ENCODE data around the gene SYCE3.

The SYCE3 gene

DNA sequence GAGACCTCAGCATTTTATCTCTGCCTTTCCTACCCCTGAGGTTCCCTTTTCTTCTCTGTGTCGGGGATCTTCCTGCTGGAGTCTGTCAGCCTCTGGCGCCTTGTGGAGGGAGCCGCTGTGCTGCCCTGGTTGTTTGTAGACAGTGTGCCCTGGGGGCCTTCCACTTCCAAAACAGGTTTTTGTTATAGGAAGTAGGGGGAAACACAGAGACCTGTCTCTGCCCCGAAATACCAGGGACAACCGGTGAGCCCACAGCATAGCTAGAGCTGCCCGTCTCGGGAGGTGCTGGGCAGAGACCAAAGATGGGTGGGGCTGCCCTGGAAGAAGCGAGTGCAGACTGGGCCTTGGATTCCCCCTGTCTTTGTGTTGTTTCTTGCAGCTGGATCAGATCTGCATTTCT is 46.7 kb downstream of the SYCE3 start:
- Histone ChIP-seq H3K4me3 (ENCODE audit: low read depth in 1 of 5, low read length in 5 of 5) (no peak overlapping the region), H3K27me3 (ENCODE audit: control insufficient read depth in 5 of 5, insufficient read depth in 4 of 5, low read length in 5 of 5) (no peaks in the 10 kb centered on the region), H3K9ac (ENCODE audit: low read length in 5 of 5) (no peak overlapping the region), H3K4me1 (ENCODE audit: control insufficient read depth in 5 of 5, insufficient read depth in 5 of 5, low read length in 5 of 5) (no peaks in the 10 kb centered on the region), H3K27ac (ENCODE audit: low read depth, low read length) (no peak overlapping the region), H3K36me3 (ENCODE audit: control insufficient read depth in 5 of 5, insufficient read depth in 5 of 5, low read length in 5 of 5) (peaks cover 0 to 50% (median 42%) of the 10 kb centered on the region in 5 donors), H3K9me3 (ENCODE audit: control insufficient read depth in 5 of 5, low read length in 5 of 5) (no peaks in the 10 kb centered on the region)

DNA sequence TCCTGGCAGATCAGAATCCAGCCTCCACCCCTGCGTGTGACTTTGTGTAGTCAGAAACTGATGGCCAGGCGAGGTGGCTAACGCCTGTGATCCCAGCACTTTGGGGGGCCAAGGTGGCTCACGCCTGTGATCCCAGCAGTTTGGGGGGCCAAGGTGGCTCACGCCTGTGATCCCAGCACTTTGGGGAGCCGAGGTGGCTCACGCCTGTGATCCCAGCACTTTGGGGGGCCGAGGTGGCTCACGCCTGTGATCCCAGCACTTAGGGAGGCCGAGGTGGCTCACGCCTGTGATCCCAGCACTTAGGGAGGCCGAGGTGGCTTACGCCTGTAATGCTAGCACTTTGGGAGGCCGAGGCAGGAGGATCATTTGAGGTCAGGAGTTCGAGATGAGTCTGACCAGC is 49.5 kb downstream of the SYCE3 start:
- no peaks in the 10 kb centered on the region for H3K9me3 ChIP-seq (ENCODE audit: control insufficient read depth in 5 of 5, low read length in 5 of 5)
- no peaks in the 10 kb centered on the region for H3K27me3 ChIP-seq (ENCODE audit: control insufficient read depth in 5 of 5, insufficient read depth in 4 of 5, low read length in 5 of 5)
- H3K4me3 ChIP-seq (ENCODE audit: low read depth in 1 of 5, low read length in 5 of 5): no peak overlapping the region
- H3K27ac ChIP-seq (ENCODE audit: low read depth, low read length): no peak overlapping the region
- H3K9ac ChIP-seq (ENCODE audit: low read length in 5 of 5): no peak overlapping the region
- H3K36me3 ChIP-seq (ENCODE audit: control insufficient read depth in 5 of 5, insufficient read depth in 5 of 5, low read length in 5 of 5): peaks cover 0 to 30% (median 25%) of the 10 kb centered on the region in 5 donors
- peaks cover 0 to 14% (median 12%) of the 10 kb centered on the region in 5 donors for H3K4me1 ChIP-seq (ENCODE audit: control insufficient read depth in 5 of 5, insufficient read depth in 5 of 5, low read length in 5 of 5)

DNA sequence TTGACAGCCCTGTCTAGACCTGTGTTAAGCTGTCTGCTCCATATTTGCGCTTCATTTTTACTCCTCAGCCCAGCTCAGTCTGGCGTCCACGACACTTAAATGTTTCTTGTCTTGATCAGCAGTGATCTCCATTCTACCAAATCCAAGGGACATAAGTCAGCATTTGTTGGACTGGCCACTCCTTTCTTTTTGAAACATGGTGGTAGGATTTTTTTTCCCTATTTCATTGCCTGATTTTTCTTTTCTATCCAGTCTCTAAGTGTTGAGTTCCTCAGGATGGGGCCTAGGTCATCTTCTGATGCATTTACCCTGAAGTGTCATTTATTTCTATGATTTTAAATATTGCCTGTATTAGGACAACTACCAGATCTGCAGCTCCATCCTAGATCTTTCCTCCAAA is 53.8 kb downstream of the SYCE3 start:
- peaks cover 0 to 25% (median 18%) of the 10 kb centered on the region in 5 donors for H3K36me3 ChIP-seq (ENCODE audit: control insufficient read depth in 5 of 5, insufficient read depth in 5 of 5, low read length in 5 of 5)
- peak overlapping the region; percentile 88 for H3K27ac ChIP-seq (ENCODE audit: low read depth, low read length)
- no peaks in the 10 kb centered on the region for H3K9me3 ChIP-seq (ENCODE audit: control insufficient read depth in 5 of 5, low read length in 5 of 5)
- H3K27me3 ChIP-seq (ENCODE audit: control insufficient read depth in 5 of 5, insufficient read depth in 4 of 5, low read length in 5 of 5): no peaks in the 10 kb centered on the region
- peak overlapping the region; percentile 59 to 75 (median 65) for H3K9ac ChIP-seq (ENCODE audit: low read length in 5 of 5)
- peaks cover 0 to 29% (median 28%) of the 10 kb centered on the region in 5 donors for H3K4me1 ChIP-seq (ENCODE audit: control insufficient read depth in 5 of 5, insufficient read depth in 5 of 5, low read length in 5 of 5)
- peak overlapping the region; percentile 68 to 91 (median 83) for H3K4me3 ChIP-seq (ENCODE audit: low read depth in 1 of 5, low read length in 5 of 5)

DNA sequence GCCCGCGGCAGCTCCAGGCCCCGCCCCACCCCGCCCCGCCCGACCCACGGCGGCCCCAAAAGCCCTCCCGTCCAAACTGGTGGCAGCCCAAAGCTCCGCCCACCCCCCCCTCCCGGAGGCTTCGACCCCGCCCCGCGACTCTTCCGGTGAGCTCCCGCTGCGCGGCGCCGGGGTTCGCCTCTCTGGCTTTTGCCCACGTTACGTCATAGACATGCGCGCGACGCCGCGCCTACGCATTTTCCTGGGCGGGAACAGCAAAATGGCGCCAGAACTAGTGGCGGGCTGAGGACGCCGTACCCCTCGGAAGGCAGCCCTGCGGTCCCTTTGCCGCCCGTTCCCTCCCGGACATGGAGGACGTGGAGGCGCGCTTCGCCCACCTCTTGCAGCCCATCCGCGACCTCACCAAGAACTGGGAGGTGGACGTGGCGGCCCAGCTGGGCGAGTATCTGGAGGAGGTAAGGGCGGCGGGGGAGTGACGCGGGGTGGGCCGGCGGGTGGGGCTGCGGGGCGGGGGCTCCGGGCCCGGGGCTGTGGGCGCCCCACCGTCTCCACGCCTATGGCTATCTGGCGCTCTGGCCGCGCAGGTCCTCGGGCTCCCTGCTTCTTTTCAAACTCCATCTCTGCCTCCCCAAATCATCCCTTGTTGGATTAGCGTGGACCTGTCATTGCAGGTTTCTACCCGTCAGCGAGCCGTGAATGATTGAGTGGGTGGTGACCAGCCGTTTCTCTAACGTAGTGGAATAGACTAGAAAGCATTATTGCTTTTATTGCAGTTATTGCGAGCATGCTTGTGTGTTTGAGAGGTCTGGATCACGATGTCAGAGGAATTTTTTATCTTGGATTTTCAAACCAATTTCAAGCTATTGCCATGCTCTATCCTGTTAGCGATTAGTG is 54.5 kb downstream of the SYCE3 start, which contains the start of gene NCAPH2:
NCAPH2 (plus strand) TSS at position 234 of the 894 bp plus-strand sequence; CDS start at position 348, 114 bp downstream.
- H3K27me3 ChIP-seq (ENCODE audit: control insufficient read depth in 5 of 5, insufficient read depth in 4 of 5, low read length in 5 of 5): no peaks in the 10 kb centered on the region

DNA sequence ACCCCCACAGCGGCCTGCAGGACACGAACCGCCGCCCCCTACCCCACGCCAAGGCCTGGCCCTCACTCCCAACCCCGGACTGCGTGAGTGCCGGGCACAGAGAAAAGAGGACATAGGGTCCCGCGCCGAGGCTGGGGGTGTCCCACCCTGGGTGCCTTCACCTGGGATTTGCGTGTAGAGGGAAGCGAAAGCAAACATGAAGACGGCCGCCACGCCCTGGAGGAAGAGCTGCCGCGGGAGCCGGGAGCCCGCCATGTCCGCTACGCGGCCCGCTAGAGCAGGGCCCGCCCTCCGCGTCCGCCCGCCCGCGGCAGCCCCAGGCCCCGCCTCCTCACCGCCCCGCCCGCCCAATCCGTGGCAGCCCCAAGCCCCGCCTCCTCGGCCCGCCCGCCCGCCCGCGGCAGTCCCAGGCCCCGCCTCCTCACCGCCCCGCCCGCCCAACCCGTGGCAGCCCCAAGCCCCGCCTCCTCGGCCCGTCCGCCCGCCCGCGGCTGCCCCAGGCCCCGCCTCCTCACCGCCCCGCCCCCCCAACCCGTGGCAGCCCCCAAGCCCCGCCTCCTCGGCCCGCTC is 55.2 kb downstream of the SYCE3 start, which contains the start of gene LMF2:
LMF2 (minus strand) TSS at position 282 of the 570 bp plus-strand sequence; CDS start at position 255, 27 bp downstream.
- Histone ChIP-seq H3K4me3 (ENCODE audit: low read depth in 1 of 5, low read length in 5 of 5) (peak within 1 kb of the TSS; percentile 87 to 98 (median 94)), H3K9ac (ENCODE audit: low read length in 5 of 5) (peak within 1 kb of the TSS; percentile 77 to 99 (median 89)), H3K27ac (ENCODE audit: low read depth, low read length) (peak within 1 kb of the TSS; percentile 88), H3K36me3 (ENCODE audit: control insufficient read depth in 5 of 5, insufficient read depth in 5 of 5, low read length in 5 of 5) (peaks cover 0 to 37% (median 30%) of the 10 kb centered on the region in 5 donors), H3K27me3 (ENCODE audit: control insufficient read depth in 5 of 5, insufficient read depth in 4 of 5, low read length in 5 of 5) (no peaks in the 10 kb centered on the region), H3K4me1 (ENCODE audit: control insufficient read depth in 5 of 5, insufficient read depth in 5 of 5, low read length in 5 of 5) (peaks cover 0 to 29% (median 28%) of the 10 kb centered on the region in 5 donors), H3K9me3 (ENCODE audit: control insufficient read depth in 5 of 5, low read length in 5 of 5) (no peaks in the 10 kb centered on the region)

More for the DNA sequence above, 54.5 kb downstream of the SYCE3 start, which contains the start of gene NCAPH2:
- Histone ChIP-seq H3K4me1 (ENCODE audit: control insufficient read depth in 5 of 5, insufficient read depth in 5 of 5, low read length in 5 of 5) (peaks cover 0 to 29% (median 28%) of the 10 kb centered on the region in 5 donors), H3K9me3 (ENCODE audit: control insufficient read depth in 5 of 5, low read length in 5 of 5) (no peaks in the 10 kb centered on the region), H3K9ac (ENCODE audit: low read length in 5 of 5) (peak within 1 kb of the TSS; percentile 77 to 99 (median 89)), H3K36me3 (ENCODE audit: control insufficient read depth in 5 of 5, insufficient read depth in 5 of 5, low read length in 5 of 5) (peaks cover 0 to 30% (median 23%) of the 10 kb centered on the region in 5 donors), H3K4me3 (ENCODE audit: low read depth in 1 of 5, low read length in 5 of 5) (peak within 1 kb of the TSS; percentile 87 to 98 (median 94)), H3K27ac (ENCODE audit: low read depth, low read length) (peak within 1 kb of the TSS; percentile 88)

DNA sequence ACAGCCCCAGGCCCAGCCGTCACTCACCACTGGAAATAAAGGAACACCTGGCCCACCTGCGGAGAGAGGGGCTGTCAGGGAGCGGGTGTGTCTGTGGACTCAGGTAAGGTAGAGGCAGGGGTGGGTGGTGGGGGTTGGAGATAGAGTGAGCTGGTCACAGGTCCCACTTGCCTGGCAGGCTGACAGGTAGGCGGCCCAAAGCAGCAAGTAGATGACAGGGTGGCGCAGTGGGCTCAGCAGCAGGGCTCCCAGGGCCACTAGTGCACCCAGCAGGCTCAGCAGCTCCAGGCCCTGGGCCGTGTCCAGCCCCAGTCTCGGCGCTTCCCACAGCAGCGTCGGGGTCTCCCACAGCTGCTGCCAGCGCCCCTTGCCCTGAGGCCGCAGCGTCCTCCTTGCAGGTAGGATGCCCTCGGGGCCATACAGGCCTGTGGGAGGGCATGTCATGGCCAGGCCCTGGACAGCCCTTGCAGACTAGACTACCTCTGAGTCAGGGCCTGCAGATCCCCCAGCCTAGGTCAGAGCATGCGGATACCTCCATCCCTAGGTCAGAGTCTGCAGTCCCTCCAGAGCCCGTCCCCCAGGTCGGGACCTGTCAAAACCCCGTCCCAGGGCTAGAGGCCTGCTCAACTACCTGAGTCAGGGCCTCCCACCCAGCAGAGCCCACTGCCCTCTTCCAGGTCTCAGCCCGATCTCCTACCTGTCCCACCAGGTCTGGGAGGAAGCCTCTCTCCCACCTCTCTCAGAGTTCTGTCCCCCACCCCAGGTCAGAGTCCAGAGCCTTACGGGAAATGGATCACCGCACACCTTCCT is 55.9 kb downstream of the SYCE3 start:
- Histone ChIP-seq H3K4me1 (ENCODE audit: control insufficient read depth in 5 of 5, insufficient read depth in 5 of 5, low read length in 5 of 5) (peaks cover 0 to 29% (median 28%) of the 10 kb centered on the region in 5 donors), H3K27ac (ENCODE audit: low read depth, low read length) (peak overlapping the region; percentile 76), H3K36me3 (ENCODE audit: control insufficient read depth in 5 of 5, insufficient read depth in 5 of 5, low read length in 5 of 5) (peaks cover 0 to 36% (median 35%) of the 10 kb centered on the region in 5 donors), H3K9me3 (ENCODE audit: control insufficient read depth in 5 of 5, low read length in 5 of 5) (no peaks in the 10 kb centered on the region), H3K4me3 (ENCODE audit: low read depth in 1 of 5, low read length in 5 of 5) (peak overlapping the region; percentile 87 to 98 (median 94)), H3K27me3 (ENCODE audit: control insufficient read depth in 5 of 5, insufficient read depth in 4 of 5, low read length in 5 of 5) (no peaks in the 10 kb centered on the region), H3K9ac (ENCODE audit: low read length in 5 of 5) (peak overlapping the region; percentile 77 to 99 (median 89))

DNA sequence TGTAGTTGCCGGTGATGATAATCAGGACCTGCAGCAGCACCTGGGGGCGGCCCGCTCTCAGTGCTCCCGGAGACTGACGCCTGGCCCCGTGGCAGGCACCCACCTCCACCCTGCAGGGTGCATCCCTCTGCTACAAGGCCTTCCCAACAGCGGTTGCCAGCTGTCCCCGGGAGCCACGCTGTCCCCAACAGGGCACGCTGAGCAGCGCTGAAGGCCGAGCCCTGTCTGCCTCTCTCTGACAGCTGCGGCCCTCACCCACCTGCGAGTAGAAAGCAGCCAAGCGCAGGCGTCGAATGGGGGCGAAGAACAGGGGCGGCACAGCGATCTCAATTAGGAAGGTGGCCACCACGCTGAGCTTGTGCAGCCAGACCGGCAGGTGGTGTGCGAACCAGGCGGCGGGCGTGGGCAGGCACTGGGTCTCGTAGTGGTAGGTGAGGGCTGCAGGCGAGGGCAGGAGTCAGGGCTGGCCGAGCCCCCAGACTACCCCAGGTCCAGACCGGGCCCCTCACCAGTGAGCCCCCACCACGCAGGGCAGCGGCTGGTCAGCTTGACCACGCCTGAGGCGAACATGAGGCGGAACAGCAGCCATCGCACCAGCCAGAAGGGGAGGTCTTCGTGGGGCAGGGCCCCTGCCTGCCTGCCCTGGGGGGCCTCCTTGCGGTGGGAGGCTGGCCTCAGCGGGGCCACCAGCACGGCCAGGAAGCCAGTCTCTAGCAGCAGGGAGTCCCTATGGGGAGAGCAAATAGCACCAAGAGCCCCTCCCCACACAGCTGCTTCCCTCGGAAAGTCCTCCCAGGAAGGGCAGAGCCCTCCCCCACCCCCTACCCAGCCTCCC is 56.7 kb downstream of the SYCE3 start:
- no peaks in the 10 kb centered on the region for H3K9me3 ChIP-seq (ENCODE audit: control insufficient read depth in 5 of 5, low read length in 5 of 5)
- peaks cover 0 to 36% (median 35%) of the 10 kb centered on the region in 5 donors for H3K36me3 ChIP-seq (ENCODE audit: control insufficient read depth in 5 of 5, insufficient read depth in 5 of 5, low read length in 5 of 5)
- peak overlapping the region in 3 of 5 donors; percentile 94 to 98 (median 97) for H3K4me3 ChIP-seq (ENCODE audit: low read depth in 1 of 5, low read length in 5 of 5)
- no peaks in the 10 kb centered on the region for H3K27me3 ChIP-seq (ENCODE audit: control insufficient read depth in 5 of 5, insufficient read depth in 4 of 5, low read length in 5 of 5)
- H3K9ac ChIP-seq (ENCODE audit: low read length in 5 of 5): peak overlapping the region in 2 of 5 donors; percentile 96 to 99
- no peak overlapping the region for H3K27ac ChIP-seq (ENCODE audit: low read depth, low read length)
- H3K4me1 ChIP-seq (ENCODE audit: control insufficient read depth in 5 of 5, insufficient read depth in 5 of 5, low read length in 5 of 5): peaks cover 0 to 29% (median 28%) of the 10 kb centered on the region in 5 donors

DNA sequence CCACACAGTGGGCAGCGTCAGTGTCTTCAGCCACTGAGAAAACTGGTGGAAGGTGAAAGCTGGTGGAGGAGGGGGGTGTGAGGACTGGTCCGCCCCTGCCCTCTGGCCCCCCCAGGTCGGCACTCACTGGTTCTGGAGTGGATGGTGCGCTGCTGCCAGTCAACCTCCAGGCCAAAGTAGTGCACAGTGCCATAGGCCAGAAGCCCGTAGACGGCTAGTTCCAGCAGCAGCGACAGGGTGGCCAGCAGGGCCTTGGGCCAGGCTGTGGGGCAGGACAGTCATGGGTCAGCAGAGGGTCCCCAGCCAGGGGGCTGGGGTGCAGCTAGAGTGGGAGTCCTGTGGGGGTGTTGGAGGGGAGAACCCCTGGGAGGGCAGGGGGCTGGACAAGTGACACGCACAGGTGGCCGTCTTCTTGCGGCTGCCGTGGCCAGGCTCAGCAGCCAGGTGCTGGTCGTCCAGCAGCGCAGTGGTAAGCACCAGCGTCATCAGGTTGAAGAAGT is 57.4 kb downstream of the SYCE3 start:
- Histone ChIP-seq H3K27ac (ENCODE audit: low read depth, low read length) (no peak overlapping the region), H3K4me3 (ENCODE audit: low read depth in 1 of 5, low read length in 5 of 5) (no peak overlapping the region), H3K4me1 (ENCODE audit: control insufficient read depth in 5 of 5, insufficient read depth in 5 of 5, low read length in 5 of 5) (peaks cover 0 to 29% (median 28%) of the 10 kb centered on the region in 5 donors), H3K9ac (ENCODE audit: low read length in 5 of 5) (no peak overlapping the region), H3K36me3 (ENCODE audit: control insufficient read depth in 5 of 5, insufficient read depth in 5 of 5, low read length in 5 of 5) (peaks cover 0 to 35% (median 34%) of the 10 kb centered on the region in 5 donors), H3K27me3 (ENCODE audit: control insufficient read depth in 5 of 5, insufficient read depth in 4 of 5, low read length in 5 of 5) (no peaks in the 10 kb centered on the region), H3K9me3 (ENCODE audit: control insufficient read depth in 5 of 5, low read length in 5 of 5) (no peaks in the 10 kb centered on the region)
